ENCODE results near the gene DHRS9.

Gene DHRS9

GRCh38 chr2:169118060-169118459, 48.7 kb downstream of the DHRS9 start:
- Histone ChIP-seq H3K4me1 (ENCODE audit: insufficient read depth, low read length, poor library complexity, severe bottlenecking) (peaks cover 43% of the 10 kb centered on the region), H3K9me3 (ENCODE audit: insufficient read depth, low read depth, low read length) (no peaks in the 10 kb centered on the region), H3K9me2 (replicated peaks; ENCODE audit: low read depth, low read length) (no peaks in the 10 kb centered on the region), H3K36me3 (ENCODE audit: insufficient read depth, low read length) (no peaks in the 10 kb centered on the region), H3K4me2 (ENCODE audit: low read depth, low read length, poor library complexity, severe bottlenecking) (no peak overlapping the region), H3K9ac (ENCODE audit: low read depth, low read length, poor library complexity, severe bottlenecking) (no peak overlapping the region), H3K4me3 (ENCODE audit: low read length, poor library complexity, severe bottlenecking) (no peak overlapping the region), H2AFZ (ENCODE audit: low read length) (no peak overlapping the region), H3K79me2 (ENCODE audit: insufficient read depth, low read length) (no peaks in the 10 kb centered on the region), H4K20me1 (ENCODE audit: insufficient read depth, low read length, poor library complexity, severe bottlenecking) (no peaks in the 10 kb centered on the region), H3K27me3 (ENCODE audit: insufficient read depth, low read length, poor library complexity, severe bottlenecking) (no peaks in the 10 kb centered on the region), H3F3A (ENCODE audit: low read depth) (no peaks in the 10 kb centered on the region)
- TF ChIP-seq CTCF (conservative IDR thresholded peaks at IDR 0.05; ENCODE audit: low read length) = no peak
- no peak for TF ChIP-seq EZH2phosphoT487 (IDR thresholded peaks at IDR 0.05; ENCODE audit: borderline replicate concordance)

GRCh38 chr2:169119123-169119760, 49.9 kb downstream of the DHRS9 start:
- no peaks in the 10 kb centered on the region for H3K9me2 ChIP-seq (replicated peaks; ENCODE audit: low read depth, low read length)
- H3F3A ChIP-seq (ENCODE audit: low read depth) = no peaks in the 10 kb centered on the region
- H3K9ac ChIP-seq (ENCODE audit: low read depth, low read length, poor library complexity, severe bottlenecking) = no peak overlapping the region
- no peaks in the 10 kb centered on the region for H4K20me1 ChIP-seq (ENCODE audit: insufficient read depth, low read length, poor library complexity, severe bottlenecking)
- no peaks in the 10 kb centered on the region for H3K36me3 ChIP-seq (ENCODE audit: insufficient read depth, low read length)
- H3K79me2 ChIP-seq (ENCODE audit: insufficient read depth, low read length) = no peaks in the 10 kb centered on the region
- H3K4me1 ChIP-seq (ENCODE audit: insufficient read depth, low read length, poor library complexity, severe bottlenecking) = peaks cover 42% of the 10 kb centered on the region
- no peak overlapping the region for H3K4me3 ChIP-seq (ENCODE audit: low read length, poor library complexity, severe bottlenecking)
- TF ChIP-seq CTCF (conservative IDR thresholded peaks at IDR 0.05; ENCODE audit: low read length) (no peak), EZH2phosphoT487 (IDR thresholded peaks at IDR 0.05; ENCODE audit: borderline replicate concordance) (no peak)
- H3K4me2 ChIP-seq (ENCODE audit: low read depth, low read length, poor library complexity, severe bottlenecking) = no peak overlapping the region
- no peaks in the 10 kb centered on the region for H3K9me3 ChIP-seq (ENCODE audit: insufficient read depth, low read depth, low read length)
- H3K27me3 ChIP-seq (ENCODE audit: insufficient read depth, low read length, poor library complexity, severe bottlenecking) = no peaks in the 10 kb centered on the region
- H2AFZ ChIP-seq (ENCODE audit: low read length) = no peak overlapping the region; the same call in 1 of the 2 replicates

- Histone ChIP-seq H3K27me3 (ENCODE audit: insufficient read depth, low read length, poor library complexity, severe bottlenecking) (no peaks in the 10 kb centered on the region), H3K79me2 (ENCODE audit: insufficient read depth, low read length) (no peaks in the 10 kb centered on the region), H3K4me1 (ENCODE audit: insufficient read depth, low read length, poor library complexity, severe bottlenecking) (peaks cover 42% of the 10 kb centered on the region), H3K9me2 (replicated peaks; ENCODE audit: low read depth, low read length) (no peaks in the 10 kb centered on the region), H3K36me3 (ENCODE audit: insufficient read depth, low read length) (no peaks in the 10 kb centered on the region), H2AFZ (ENCODE audit: low read length) (no peak overlapping the region), H3K4me2 (ENCODE audit: low read depth, low read length, poor library complexity, severe bottlenecking) (no peak overlapping the region), H4K20me1 (ENCODE audit: insufficient read depth, low read length, poor library complexity, severe bottlenecking) (no peaks in the 10 kb centered on the region), H3K9ac (ENCODE audit: low read depth, low read length, poor library complexity, severe bottlenecking) (no peak overlapping the region), H3K9me3 (ENCODE audit: insufficient read depth, low read depth, low read length) (no peaks in the 10 kb centered on the region), H3K4me3 (ENCODE audit: low read length, poor library complexity, severe bottlenecking) (no peak overlapping the region), H3F3A (ENCODE audit: low read depth) (no peaks in the 10 kb centered on the region)
- TF ChIP-seq EZH2phosphoT487 (IDR thresholded peaks at IDR 0.05; ENCODE audit: borderline replicate concordance) = no peak
- no peak for TF ChIP-seq CTCF (conservative IDR thresholded peaks at IDR 0.05; ENCODE audit: low read length)
These were observed 50.5 kb downstream of the DHRS9 start for GRCh38 chr2:169119851-169120250.
